NOMO-1 treated with DMSO at 0.1 percent for 48 hours (cell line): ENCODE measurements around the gene GPR153.

ENCODE experiments used
- DNase-seq: peaks from one replicate; lab custom pipeline; 2025; ENCODE audit not compliant: unreplicated experiment; lab: John Stamatoyannopoulos, UW

GPR153 gene

DNA sequence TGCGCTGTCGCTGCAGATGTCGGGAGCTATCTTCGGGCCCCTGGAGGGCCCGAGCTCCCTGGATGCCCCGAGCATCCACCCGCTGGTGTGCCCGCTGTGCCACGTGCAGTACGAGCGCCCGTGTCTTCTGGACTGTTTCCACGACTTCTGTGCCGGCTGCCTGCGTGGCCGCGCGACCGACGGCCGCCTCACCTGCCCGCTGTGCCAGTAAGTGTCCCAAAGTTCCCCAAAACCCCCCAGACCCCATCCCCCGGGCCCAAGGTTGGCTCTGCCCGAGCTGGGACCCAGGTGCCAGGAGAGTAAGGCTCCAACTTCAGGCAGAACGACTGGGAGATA lies 54.4 kb downstream of the GPR153 start:
- DNase-seq: no peak

GRCh38 chr1:6205849-6206519 lies 54.9 kb downstream of the GPR153 start, which contains the start of gene RNF207:
Gene RNF207 (plus strand): TSS chr1:6206119. CDS start chr1:6206536, 417 bp downstream.
- DNase-seq: no peak

- no peak for DNase-seq
Measured at GRCh38 chr1:6202256-6202655, 58.6 kb downstream of the GPR153 start.

DNA sequence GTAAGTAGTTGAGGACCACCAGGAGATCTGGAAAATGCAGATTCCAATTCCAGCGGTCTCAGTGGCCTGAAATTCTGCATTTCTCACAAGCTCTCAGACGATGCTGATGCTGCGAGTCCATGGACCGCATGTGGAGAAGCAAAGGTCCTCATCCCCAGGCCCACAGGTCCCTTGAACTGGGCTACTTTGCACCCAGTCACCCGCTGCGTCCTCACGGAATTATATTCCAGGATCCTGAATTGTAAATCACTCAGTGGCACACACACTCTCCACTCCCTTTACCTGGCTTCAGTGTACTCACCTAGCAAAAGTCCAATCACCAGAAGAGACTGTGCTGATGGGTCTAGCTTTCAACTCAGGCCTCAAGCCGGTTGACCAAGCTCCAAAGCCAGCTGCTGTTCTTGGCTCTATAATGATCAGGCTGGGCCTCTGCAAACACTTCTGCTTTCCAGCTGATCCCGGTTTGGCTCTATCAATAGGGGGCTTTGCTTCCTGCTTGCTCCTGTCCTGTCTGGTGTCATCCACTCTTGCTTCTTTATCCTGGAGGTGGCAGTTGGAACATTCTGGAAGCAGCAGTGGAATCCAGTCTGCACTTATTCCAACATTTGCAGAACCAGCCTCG lies 60.6 kb downstream of the GPR153 start:
- DNase-seq: no peak

DNA sequence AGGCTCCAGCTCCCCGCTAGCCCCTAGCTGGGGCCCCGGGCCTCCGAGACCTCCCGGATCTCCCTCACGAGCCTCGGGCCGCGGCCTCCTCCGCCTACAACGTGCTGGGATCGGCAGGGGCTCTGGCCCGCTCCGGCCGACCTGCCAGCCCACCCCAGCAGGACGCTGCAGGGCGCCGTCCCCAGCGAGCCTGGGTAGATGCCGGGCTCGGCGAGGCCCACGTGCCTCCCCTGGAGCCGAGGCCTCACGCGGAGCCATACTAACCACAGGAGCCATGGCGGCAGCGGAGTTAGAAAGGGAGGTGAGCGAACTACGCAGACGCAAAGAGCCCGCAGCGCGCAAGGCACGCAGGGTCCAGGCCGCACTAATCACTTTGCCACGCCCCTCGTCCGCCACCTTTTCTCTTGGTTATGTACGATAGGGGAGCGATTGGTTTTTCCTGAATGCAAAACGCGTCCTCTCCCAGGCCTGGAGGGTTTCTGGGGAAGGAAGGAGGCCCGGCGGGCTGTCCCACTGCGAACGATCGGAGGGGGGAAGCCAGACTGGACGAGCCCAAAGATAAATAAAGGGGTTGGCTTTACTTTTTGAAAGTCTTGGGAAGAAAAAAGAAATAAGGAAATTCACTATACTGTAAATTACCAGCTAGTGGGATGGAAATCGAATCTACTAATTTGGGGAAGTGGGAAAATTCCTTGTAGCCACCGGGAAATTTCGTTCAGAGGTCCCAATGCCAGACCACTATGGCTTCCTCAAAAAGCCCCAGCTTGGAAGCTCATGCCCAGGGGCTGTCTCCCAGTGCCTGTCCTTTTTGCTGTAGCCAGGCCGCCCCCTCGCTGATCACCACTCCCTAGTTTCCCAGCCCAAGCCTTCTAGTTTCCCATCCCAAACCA lies 61.4 kb downstream of the GPR153 start, which contains the start of gene RPL22:
Gene RPL22, minus strand, starts transcription at position 298 of the 890 bp plus-strand sequence. Its CDS starts 22 bp downstream, at position 276.
- DNase-seq: peak; percentile 99

- no peak for DNase-seq
Measured at GRCh38 chr1:6198646-6199297, 62.1 kb downstream of the GPR153 start.

DNA sequence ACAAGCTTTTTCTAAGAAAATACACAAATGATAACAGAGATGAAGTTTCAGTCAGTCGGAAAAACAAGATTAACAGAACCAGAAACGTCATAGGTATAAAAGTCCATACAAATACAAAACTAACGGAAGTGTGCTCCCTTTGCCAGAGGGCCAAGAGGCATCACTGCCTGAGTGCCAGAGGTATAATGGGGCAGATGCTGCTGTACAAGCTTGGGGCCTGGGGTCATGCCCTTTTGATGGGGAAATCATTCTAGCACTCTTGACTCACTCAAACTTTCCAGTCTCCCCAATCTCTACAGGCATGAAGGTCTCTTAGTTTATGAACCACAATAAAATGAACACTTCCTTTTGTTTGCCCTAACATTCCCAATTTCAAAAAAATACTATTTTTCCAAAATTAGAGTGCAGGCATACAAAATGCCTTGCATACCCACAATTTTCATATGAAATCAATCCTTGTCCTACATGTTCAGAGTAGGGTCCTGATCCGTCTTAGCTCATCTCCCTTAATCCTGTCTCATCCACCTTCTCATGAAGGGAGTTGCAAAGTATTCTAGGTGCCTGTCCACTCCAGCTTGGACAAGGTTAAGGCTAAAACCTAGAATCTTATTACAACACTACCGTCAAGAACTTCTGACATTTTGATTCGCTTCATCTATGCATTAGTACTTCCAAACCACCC lies 63.0 kb downstream of the GPR153 start:
- no peak for DNase-seq
